HG03521 (cell line): ENCODE results near the gene NSD1.
"Not testable (repeated sequence)": the region's sequence is repeated elsewhere in the genome, so short reads cannot be mapped to it uniquely, and the experiment has no call there.

Experiments
- ATAC-seq: cut with Tn5 transposase; IDR thresholded peaks from one replicate; pipeline ENCODE4 v1.9.1; 2021; ENCODE audit warnings: mild to moderate bottlenecking, moderate library complexity; ENCODE audit not compliant: unreplicated experiment

Gene NSD1

DNA sequence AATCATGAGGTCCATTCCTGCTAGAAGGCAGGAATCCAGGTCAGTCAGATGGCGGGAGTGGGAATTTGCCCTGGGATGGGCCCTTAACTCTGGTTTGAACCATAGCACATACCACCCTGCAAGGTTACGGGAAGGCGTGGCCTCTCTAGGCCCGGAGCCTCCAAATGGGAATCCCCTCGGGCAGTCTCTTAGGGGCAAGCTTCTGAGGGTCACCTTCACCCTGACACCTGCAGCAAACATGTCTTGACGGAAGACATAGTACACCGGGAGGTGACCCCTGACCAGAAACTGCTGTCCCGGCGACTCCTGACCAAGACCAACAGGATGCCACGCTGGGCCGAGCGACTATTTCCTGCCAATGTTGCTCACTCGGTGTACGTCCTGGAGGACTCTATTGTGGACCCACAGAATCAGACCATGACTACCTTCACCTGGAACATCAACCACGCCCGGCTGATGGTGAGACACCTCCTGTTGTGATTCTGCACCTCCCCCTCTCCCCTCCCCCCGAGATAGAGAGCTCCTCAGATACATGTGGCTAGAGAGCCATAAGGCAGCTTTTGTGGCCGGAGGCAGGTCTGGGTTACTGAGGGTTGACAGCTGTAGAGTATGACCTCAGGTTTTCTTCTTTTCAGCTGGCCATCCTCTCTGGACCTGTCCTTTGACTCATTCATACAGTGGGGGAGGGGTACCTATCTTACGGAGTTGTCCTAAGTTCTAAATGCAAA is 171.0 kb downstream of the NSD1 start:
- ATAC-seq, result no peak

DNA sequence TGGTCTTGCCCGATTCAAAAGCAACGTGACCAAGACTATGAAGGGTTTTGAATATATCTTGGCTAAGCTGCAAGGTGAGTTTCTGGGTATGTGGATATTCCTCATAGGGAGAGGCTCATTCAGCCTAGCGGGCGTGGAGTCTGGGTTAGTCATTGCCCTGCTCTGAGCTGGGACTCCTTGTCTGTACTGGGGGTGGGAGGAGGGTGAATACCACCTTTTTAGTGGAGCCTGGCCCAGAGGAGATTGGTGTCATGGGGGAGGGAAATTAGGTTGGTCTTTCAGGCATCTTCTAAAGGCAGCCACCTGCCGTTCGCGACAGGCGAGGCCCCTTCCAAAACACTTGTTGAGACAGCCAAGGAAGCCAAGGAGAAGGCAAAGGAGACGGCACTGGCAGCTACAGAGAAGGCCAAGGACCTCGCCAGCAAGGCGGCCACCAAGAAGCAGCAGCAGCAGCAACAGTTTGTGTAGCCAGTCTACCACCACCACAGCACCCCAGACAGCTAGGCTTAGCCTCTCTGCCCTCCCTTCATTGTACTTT is 172.6 kb downstream of the NSD1 start:
- ATAC-seq, result not testable (repeated sequence)

GRCh38 chr5:177306674-177307543 is 173.3 kb downstream of the NSD1 start:
- ATAC-seq, result no peak

DNA sequence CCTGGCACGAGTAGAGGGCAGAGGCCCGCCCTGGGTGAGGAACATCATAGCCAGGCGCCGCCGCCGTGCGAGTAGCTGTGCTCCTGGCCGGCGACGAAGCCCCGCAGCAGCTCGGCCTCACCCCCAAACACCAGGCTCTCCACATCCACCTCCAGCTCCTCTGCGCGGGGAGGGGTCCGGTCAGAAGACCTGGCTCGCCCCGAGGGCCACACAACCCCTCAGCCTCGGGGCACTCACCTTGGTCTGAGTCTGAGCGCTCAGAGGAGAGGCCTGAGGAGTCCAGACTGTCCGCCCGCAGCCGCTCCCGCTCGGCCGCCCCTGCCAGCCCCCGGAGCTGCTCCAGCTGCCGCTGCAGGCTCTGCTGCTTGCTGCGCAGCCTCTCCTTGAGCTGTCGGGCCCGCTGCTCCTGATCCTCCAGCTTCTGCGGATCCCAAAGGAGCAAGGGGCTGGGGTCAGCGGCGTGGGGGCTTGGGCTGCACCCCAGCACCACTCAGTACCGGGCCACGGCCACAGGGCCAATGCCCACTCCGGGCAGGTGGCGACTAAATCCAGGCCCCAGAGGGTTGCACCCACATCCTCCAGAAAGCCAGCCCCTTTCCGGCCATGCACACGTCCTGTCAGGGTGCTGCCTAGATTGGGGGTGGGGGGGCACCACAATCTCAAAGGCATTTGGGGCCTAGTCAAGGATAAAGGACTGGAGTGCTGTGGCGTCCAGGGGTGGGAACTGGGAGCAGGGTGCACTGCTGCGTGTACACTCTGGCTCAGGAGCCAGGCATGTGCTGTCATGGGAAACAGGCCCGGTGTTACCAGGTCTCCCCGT is 174.2 kb downstream of the NSD1 start:
- no peak for ATAC-seq

DNA sequence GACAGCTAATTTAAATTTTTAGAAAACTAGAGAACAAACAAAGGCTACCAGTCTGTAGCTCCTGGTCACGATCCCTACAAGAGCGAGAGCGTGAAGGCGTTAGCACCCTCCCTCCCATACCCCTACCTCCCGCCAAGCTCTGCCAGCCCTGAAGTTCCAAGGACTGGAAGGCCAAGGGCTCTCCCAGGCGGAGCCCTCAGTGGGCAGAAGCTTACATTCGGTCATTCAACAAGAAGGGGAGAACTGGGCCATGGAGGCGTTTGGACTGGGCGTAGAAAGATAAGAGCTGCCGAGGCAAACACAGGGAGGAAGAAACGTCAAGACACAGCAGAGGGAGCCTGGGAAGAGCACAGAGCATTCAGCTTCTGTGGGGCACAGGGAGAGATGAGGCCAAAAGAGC is 175.2 kb downstream of the NSD1 start:
- ATAC-seq, result no peak

DNA sequence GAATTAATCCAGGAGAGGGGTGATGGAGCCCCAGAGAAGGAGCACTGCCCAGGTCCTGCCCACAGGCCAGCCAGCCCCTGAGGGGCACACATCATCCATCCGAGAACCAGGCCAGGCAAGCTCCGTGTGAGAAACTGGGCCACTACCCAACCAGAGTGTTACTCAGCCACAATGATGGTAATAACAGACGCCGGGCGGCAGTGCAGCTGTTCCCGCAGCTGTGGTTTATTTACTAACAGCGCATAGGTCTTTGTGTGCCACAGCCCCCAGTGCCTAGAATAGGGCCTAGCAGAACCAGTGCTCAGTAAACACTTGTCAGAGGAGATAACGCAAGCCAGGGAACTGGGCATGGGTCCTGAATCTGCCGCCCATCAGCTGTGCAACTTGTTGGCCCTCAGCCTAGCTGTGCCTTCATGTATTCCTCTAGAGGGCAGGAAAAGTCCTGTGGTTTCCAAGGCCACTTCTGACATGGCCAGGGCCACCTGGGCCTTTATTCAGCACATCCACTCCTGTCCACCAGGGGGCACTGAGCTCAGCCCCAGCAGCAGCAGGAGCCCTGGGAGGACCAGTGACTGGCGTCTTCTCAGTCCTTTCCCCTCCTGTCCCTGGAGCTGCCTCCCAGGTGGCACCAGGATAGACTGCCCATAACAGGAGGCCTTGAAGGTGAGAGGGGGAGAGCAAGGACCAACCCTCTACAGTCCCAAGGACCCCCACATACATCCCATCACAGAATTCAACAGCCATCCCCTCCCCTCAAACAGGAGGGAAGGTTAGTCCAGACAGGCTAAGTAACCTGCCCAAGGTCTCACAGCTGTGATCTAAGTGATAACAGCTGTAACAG is 176.0 kb downstream of the NSD1 start:
- ATAC-seq, result no peak

DNA sequence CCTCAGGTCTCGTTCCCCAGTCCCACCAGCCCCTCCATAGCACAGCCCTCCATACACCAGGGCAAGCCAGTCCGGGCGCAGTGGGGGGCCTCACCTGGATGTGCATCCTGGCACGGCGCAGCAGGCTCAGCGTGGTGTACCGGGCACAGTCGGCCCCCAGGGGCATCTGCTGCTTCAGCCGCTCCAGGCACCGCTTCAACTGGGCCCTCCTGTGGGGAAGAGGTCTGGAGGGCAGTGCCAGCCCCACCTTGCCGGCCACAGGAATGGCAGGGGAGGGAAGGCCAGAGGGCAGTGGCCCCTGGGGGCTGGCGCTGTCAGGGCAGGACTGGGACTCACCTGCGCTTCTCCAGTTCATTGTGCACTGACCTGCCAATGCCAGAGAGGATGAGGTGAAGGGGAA is 176.8 kb downstream of the NSD1 start:
- ATAC-seq, result no peak

DNA sequence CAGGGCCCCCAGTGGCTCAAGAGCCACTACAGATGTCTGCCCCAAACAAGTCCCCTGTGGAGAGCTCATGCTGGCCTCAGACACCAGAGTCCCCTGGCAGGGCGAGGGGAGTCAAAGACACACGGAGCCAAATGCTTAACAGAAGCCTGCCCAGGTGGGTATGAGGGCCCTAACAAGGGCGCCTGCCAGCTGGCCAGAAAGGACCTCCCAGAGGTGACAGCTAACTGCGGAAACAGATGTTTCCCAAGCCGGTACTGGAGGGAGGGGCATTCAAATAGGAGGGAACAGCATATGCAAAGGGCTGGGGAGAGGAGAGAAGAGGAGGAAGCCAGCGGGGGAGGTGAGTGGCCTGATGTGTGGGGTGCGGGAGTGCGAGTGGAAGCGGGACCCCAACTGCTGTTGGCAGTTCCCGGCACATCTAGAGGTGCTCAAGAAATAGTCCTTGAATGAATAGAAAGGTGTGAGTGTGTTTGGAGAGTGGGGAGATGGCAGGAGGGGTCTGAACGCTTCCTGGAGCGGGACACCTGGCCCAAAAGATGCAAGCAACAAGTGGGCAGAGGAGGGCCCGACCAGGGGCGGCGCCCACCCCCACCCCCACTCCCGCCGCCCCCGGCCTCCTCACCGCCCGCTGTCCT is 177.3 kb downstream of the NSD1 start:
- no peak for ATAC-seq

- ATAC-seq, result no peak
These were observed 177.8 kb downstream of the NSD1 start for GRCh38 chr5:177311392-177311722.

- ATAC-seq, result peak; percentile 78
These were observed 178.4 kb downstream of the NSD1 start, which contains the start of gene MXD3 for GRCh38 chr5:177311723-177312648. Gene MXD3, minus strand, starts transcription at chr5:177311898. Its CDS starts 68 bp downstream, at chr5:177311830.

GRCh38 chr5:177312649-177313181 is 179.1 kb downstream of the NSD1 start:
- peak; percentile 13 for ATAC-seq

DNA sequence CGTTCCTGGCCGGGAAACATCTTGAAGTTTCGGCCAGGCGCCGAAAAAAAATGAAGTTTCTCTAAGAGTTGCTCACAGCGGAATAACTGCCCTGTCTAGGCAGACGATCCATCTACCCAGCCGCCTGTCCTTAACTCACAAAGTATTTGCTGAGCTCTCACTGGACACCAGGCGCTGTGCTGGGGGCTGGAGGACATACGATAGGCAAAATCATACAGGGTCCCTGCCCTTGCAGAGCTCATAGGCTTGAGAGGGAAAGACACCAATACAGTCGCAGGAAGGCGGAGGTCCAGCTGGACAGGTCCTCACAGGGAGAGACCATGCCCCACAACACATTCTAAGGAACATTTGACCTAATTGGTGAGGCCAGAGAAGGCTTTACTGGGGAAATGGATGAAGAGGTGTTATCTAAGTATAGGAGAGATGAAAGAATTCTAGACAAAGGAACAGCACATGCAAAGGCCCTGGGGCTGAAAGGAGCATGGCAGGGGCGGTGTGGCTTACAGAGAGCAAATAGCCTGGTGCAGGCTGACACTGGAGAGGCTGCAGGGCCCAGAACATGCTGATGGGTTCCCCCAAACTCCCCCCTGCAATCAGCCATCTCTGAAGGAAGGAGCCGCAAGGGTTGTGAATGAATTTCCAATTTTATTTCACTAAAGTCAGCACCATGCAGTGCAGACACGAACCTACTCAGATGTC is 180.1 kb downstream of the NSD1 start:
- no peak for ATAC-seq

GRCh38 chr5:177314376-177315342 is 181.1 kb downstream of the NSD1 start:
- no peak for ATAC-seq

- no peak for ATAC-seq
These were observed 181.8 kb downstream of the NSD1 start for GRCh38 chr5:177315411-177315810.

DNA sequence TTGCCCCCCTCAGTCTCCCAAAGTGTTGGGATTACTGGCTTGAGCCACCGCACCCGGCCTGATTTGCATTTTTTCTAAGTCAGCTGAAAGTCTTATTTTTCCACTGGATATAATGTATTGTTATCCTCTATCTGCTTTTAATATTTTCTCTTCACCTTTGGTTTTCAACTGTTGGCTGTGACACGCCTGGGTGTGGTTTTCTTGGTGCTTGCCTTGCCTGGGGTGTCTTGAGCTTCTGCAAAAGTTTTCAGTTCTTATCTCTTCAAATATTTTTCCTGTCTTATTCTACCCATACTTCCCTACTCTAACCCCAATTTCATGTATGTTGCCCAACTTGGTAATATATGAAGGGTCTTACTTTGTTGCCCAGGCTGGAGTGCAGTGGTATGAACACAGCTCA is 182.4 kb downstream of the NSD1 start:
- ATAC-seq, result no peak

DNA sequence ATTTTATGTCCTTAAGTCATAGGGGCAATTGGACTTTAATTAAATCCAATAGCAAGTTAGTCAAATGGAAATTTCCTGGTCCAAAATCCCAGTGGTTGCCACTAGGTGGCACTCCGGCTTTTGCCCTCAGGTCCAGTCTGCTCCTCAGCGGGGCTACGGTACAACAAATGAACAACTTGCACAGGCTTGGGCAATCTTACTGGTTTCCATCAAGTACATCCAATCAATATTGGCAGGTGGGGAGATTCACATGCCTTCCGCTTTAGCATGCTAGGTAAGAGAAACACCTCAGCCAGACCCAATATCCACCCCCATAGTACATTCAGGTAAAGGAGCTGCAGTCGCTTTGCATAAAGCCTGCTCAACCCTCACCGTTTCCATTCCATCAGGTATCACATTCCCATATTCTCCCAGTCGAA is 184.4 kb downstream of the NSD1 start:
- no peak for ATAC-seq
